Sigmoid colon (tissue), 7 donors: ENCODE results near the gene ITPK1. TPM values are rescaled to one million over a fixed set of nuclear protein-coding genes. Genes with fewer than 3 reads are reported as not detected.

Source experiments
- DNase-seq: peaks from one replicate; pipeline ENCODE4 v3.0.0-alpha.2; 2019
- H3K27ac ChIP-seq, 4 donors: fragments of 200-600 bp; sonication (generic); one replicate each; pipeline ENCODE4 v1.5.1; 2016 to 2019; ENCODE audit warnings: mild to moderate bottlenecking in 1 of 4
- H3K27me3 ChIP-seq, 3 donors: fragments of 200-600 bp; sonication (generic); one replicate each; pipeline ENCODE4 v1.5.1; 2019; ENCODE audit warnings: mild to moderate bottlenecking in 1 of 3
- H3K36me3 ChIP-seq, 4 donors: fragments of 200-600 bp; sonication (generic); one replicate each; pipeline ENCODE4 v1.5.1; 2016 to 2019
- H3K4me1 ChIP-seq, 4 donors: fragments of 200-600 bp; sonication (generic); one replicate each; pipeline ENCODE4 v1.5.1; 2017 to 2019
- H3K4me3 ChIP-seq, 4 donors: fragments of 200-600 bp; sonication (generic); one replicate each; pipeline ENCODE4 v1.5.1; 2017 to 2019; ENCODE audit warnings: mild to moderate bottlenecking in 2 of 4, moderate library complexity in 1 of 4
- H3K9me3 ChIP-seq, 4 donors: fragments of 200-600 bp in 3 of 4; sonication (generic) in 3 of 4; one replicate each; pipeline versions ENCODE4 v1.5.1 to v1.6.1; 2013 to 2019
- CTCF ChIP-seq, 4 experiments: fragments of 450-650 bp in 3 of 4; fragments of 200-600 bp in 1 of 4; IDR thresholded peaks; one replicate each; pipeline ENCODE4 v1.5.1; 2016 to 2019; ENCODE audit warnings: antibody characterized with exemption in 4 of 4, mild to moderate bottlenecking in 3 of 4, moderate library complexity in 2 of 4
- EP300 ChIP-seq, 4 donors: sonication (generic); formaldehyde crosslinking; IDR thresholded peaks; one replicate each; pipeline ENCODE4 v1.6.1; 2017; ENCODE audit warnings: antibody characterized with exemption in 4 of 4
- POLR2A ChIP-seq, 2 donors: fragments of 450-650 bp; IDR thresholded peaks; one replicate each; pipeline ENCODE4 v1.6.1; 2016; ENCODE audit warnings: antibody characterized with exemption in 2 of 2, mild to moderate bottlenecking in 2 of 2, moderate library complexity in 2 of 2
- POLR2AphosphoS5 ChIP-seq, 4 donors: sonication (generic); formaldehyde crosslinking; IDR thresholded peaks; one replicate each; pipeline ENCODE4 v1.6.1; 2017; ENCODE audit warnings: antibody characterized with exemption in 4 of 4
- WGBS, 2 donors: extraction: QIAGEN DNeasy Blood & Tissue Kit; methylation state at CpG; one replicate each; pipeline ENCODE4 v1.1.7; 2013; 5-methylcytosine and 5-hydroxymethylcytosine counted together
- intact Hi-C: fragments of 100-400 bp; cut with DNase I; formaldehyde crosslinking; loops from one replicate; pipeline ENCODE4 v1.15.1; 2023
- polyA plus RNA-seq, 3 donors: library from polyadenylated mRNA; stranded (reverse); fragments of 200-250 nt; gene quantifications; one replicate each; pipeline ENCODE4 v1.2.3, GENCODE V29; 2013
- total RNA-seq, 4 donors: library from RNA; depleted of rRNA; stranded (reverse); fragments of >200 nt; gene quantifications; one replicate each; pipeline ENCODE4 v1.1.0, GENCODE V29; 2016
- donor health status: healthy with polysubstance abuse.
- donor health status: Bipolar disorder and iron deficiency.
- donor health status: healthy.

The ITPK1 gene
- total and polyA plus RNA-seq, 7 donors = 39.8 to 75.4 (median 61.8) TPM

- Histone ChIP-seq H3K36me3 (no peaks in the 10 kb centered on the region), H3K4me1 (no peaks in the 10 kb centered on the region), H3K9me3 (no peaks in the 10 kb centered on the region), H3K4me3 (no peak overlapping the region), H3K27ac (no peak overlapping the region), H3K27me3 (peaks cover 0 to 45% (median 13%) of the 10 kb centered on the region in 3 donors)
- no peak for TF ChIP-seq EP300 (IDR thresholded peaks at IDR 0.05)
- no peak for TF ChIP-seq POLR2A (IDR thresholded peaks at IDR 0.05)
- no peak for TF ChIP-seq POLR2AphosphoS5 (IDR thresholded peaks at IDR 0.05)
- no peak for TF ChIP-seq CTCF (IDR thresholded peaks at IDR 0.05)
- no peak for DNase-seq
- WGBS, 2 donors = 70 to 75% methylated on average over 6 of the region's 6 CpGs
- intact Hi-C loops = no loop called here
Observed at GRCh38 chr14:92902191-92902590, 213.5 kb downstream of the ITPK1 start.

- peaks cover 0 to 49% (median 13%) of the 10 kb centered on the region in 3 donors for H3K27me3 ChIP-seq
- 90 to 95% methylated on average over 2 of the region's 2 CpGs for WGBS, 2 donors
- H3K36me3 ChIP-seq = no peaks in the 10 kb centered on the region
- TF ChIP-seq CTCF (IDR thresholded peaks at IDR 0.05) = no peak
- TF ChIP-seq EP300 (IDR thresholded peaks at IDR 0.05) = no peak
- no peak for TF ChIP-seq POLR2A (IDR thresholded peaks at IDR 0.05)
- TF ChIP-seq POLR2AphosphoS5 (IDR thresholded peaks at IDR 0.05) = no peak
- no peak overlapping the region for H3K27ac ChIP-seq
- H3K4me3 ChIP-seq = no peak overlapping the region
- H3K9me3 ChIP-seq = no peaks in the 10 kb centered on the region
- intact Hi-C loops = no loop called here
- no peaks in the 10 kb centered on the region for H3K4me1 ChIP-seq
- no peak for DNase-seq
Observed at GRCh38 chr14:92900660-92901059, 215.1 kb downstream of the ITPK1 start.

- no peak for TF ChIP-seq POLR2AphosphoS5 (IDR thresholded peaks at IDR 0.05)
- TF ChIP-seq POLR2A (IDR thresholded peaks at IDR 0.05) = no peak
- no peak for TF ChIP-seq EP300 (IDR thresholded peaks at IDR 0.05)
- TF ChIP-seq CTCF (IDR thresholded peaks at IDR 0.05) = no peak
- H3K27me3 ChIP-seq = peaks cover 0 to 46% (median 12%) of the 10 kb centered on the region in 3 donors
- no peak overlapping the region for H3K4me3 ChIP-seq
- no peak overlapping the region for H3K27ac ChIP-seq
- intact Hi-C loops = no loop called here
- DNase-seq = no peak
- 38 to 47% methylated on average over 9 of the region's 9 CpGs for WGBS, 2 donors
- H3K9me3 ChIP-seq = peaks cover 0 to 3% (median 0%) of the 10 kb centered on the region in 4 donors
- no peaks in the 10 kb centered on the region for H3K36me3 ChIP-seq
- no peaks in the 10 kb centered on the region for H3K4me1 ChIP-seq
Observed at GRCh38 chr14:92898566-92899131, 217.1 kb downstream of the ITPK1 start.

- Histone ChIP-seq H3K27ac (no peak overlapping the region), H3K9me3 (peaks cover 0 to 8% (median 0%) of the 10 kb centered on the region in 4 donors), H3K4me3 (no peak overlapping the region), H3K27me3 (peaks cover 0 to 40% (median 6%) of the 10 kb centered on the region in 3 donors), H3K4me1 (no peaks in the 10 kb centered on the region), H3K36me3 (no peaks in the 10 kb centered on the region)
- TF ChIP-seq POLR2AphosphoS5 (IDR thresholded peaks at IDR 0.05) = no peak
- no peak for TF ChIP-seq POLR2A (IDR thresholded peaks at IDR 0.05)
- no peak for TF ChIP-seq CTCF (IDR thresholded peaks at IDR 0.05)
- TF ChIP-seq EP300 (IDR thresholded peaks at IDR 0.05) = no peak
- intact Hi-C loops = no loop called here
- 66 to 73% methylated on average over 5 of the region's 5 CpGs for WGBS, 2 donors
- DNase-seq = no peak
Observed at GRCh38 chr14:92897922-92898565, 217.7 kb downstream of the ITPK1 start.
